ENCODE data around the gene FTSJ1. TPM values are rescaled to one million over a fixed set of nuclear protein-coding genes. Genes with fewer than 3 reads are reported as not detected.

The FTSJ1 gene
- polyA plus RNA-seq, 10 donors: 22.5 to 35.8 (median 26.3) TPM

- DNase-seq: no peak
Measured at GRCh38 chrX:48470110-48470832, 5.7 kb upstream of the FTSJ1 start, which contains the start of gene SLC38A5. Gene SLC38A5 (minus strand): TSS chrX:48470260. CDS start chrX:48467924, 2,336 bp downstream.

GRCh38 chrX:48470833-48471118 is 5.2 kb upstream of the FTSJ1 start:
- no peak for DNase-seq

- no peak for DNase-seq
Measured at GRCh38 chrX:48471504-48471903, 4.5 kb upstream of the FTSJ1 start.

GRCh38 chrX:48472225-48472624 is 3.8 kb upstream of the FTSJ1 start:
- DNase-seq: no peak

GRCh38 chrX:48472851-48473703 is 2.9 kb upstream of the FTSJ1 start:
- DNase-seq: no peak

GRCh38 chrX:48473704-48473990 is 2.4 kb upstream of the FTSJ1 start:
- no peak for DNase-seq

- DNase-seq: no peak
Measured at GRCh38 chrX:48474127-48474526, 1.9 kb upstream of the FTSJ1 start.

GRCh38 chrX:48474581-48474980 is 1.4 kb upstream of the FTSJ1 start:
- no peak for DNase-seq

GRCh38 chrX:48475296-48475695 is 703 bp upstream of the FTSJ1 start:
- no peak for DNase-seq

GRCh38 chrX:48476919-48477318 is 920 bp downstream of the FTSJ1 start:
- DNase-seq: no peak

- no peak for DNase-seq
Measured at GRCh38 chrX:48477960-48478755, 2.2 kb downstream of the FTSJ1 start.

GRCh38 chrX:48478806-48479205 is 2.8 kb downstream of the FTSJ1 start:
- no peak for DNase-seq

- no peak for DNase-seq
Measured at GRCh38 chrX:48480142-48480541, 4.1 kb downstream of the FTSJ1 start.

- no peak for DNase-seq
Measured at GRCh38 chrX:48480583-48480982, 4.6 kb downstream of the FTSJ1 start.

GRCh38 chrX:48482526-48482925 is 6.5 kb downstream of the FTSJ1 start:
- no peak for DNase-seq

GRCh38 chrX:48487362-48487798 is 11.4 kb downstream of the FTSJ1 start:
- peak in 1 of 3 donors; percentile 64 for DNase-seq

GRCh38 chrX:48488034-48488433 is 12.0 kb downstream of the FTSJ1 start:
- DNase-seq: no peak

GRCh38 chrX:48489296-48489695 is 13.3 kb downstream of the FTSJ1 start:
- no peak for DNase-seq

- DNase-seq: no peak
Measured at GRCh38 chrX:48489892-48490291, 13.9 kb downstream of the FTSJ1 start.

- DNase-seq: no peak
Measured at GRCh38 chrX:48490661-48491060, 14.7 kb downstream of the FTSJ1 start.

- DNase-seq: no peak
Measured at GRCh38 chrX:48491809-48492208, 15.8 kb downstream of the FTSJ1 start.

- no peak for DNase-seq
Measured at GRCh38 chrX:48492293-48492910, 16.4 kb downstream of the FTSJ1 start.

Data from muscle of back (tissue), 11 donors.